ENCODE measurements around the gene ZNF230. TPM values are rescaled to one million over a fixed set of nuclear protein-coding genes. Genes with fewer than 3 reads are reported as not detected.
A peak's percentile ranks its signal among the peaks of the same experiment; 100 is the strongest.

The ZNF230 gene
- total RNA-seq, 4 donors from 2014 or later, result 2.8 to 6.1 (median 3.7) TPM

GRCh38 chr19:43984687-43985000 lies 18.1 kb upstream of the ZNF230 start:
- no peak for TF ChIP-seq EP300 (IDR thresholded peaks at IDR 0.05)
- peak in 1 of 4 experiments; percentile 4 for TF ChIP-seq CTCF (IDR thresholded peaks at IDR 0.05)
- WGBS, 2 donors (ENCODE audit: low coverage in 1 of 2), result 0 to 9% methylated on average over 4 to 14 of the region's 14 CpGs
- ATAC-seq, result peak; percentile 39
- H3K27me3 ChIP-seq, result no peaks in the 10 kb centered on the region
- peak overlapping the region in 3 of 4 donors; percentile 78 to 87 (median 86) for H3K27ac ChIP-seq
- peaks cover 0 to 30% (median 2%) of the 10 kb centered on the region in 3 donors for H3K9me3 ChIP-seq
- H3K36me3 ChIP-seq, result peaks cover 6 to 19% of the 10 kb centered on the region in 2 donors
- peak overlapping the region; percentile 73 to 91 for H3K4me3 ChIP-seq
- peaks cover 0 to 17% (median 0%) of the 10 kb centered on the region in 3 donors for H3K4me1 ChIP-seq

DNA sequence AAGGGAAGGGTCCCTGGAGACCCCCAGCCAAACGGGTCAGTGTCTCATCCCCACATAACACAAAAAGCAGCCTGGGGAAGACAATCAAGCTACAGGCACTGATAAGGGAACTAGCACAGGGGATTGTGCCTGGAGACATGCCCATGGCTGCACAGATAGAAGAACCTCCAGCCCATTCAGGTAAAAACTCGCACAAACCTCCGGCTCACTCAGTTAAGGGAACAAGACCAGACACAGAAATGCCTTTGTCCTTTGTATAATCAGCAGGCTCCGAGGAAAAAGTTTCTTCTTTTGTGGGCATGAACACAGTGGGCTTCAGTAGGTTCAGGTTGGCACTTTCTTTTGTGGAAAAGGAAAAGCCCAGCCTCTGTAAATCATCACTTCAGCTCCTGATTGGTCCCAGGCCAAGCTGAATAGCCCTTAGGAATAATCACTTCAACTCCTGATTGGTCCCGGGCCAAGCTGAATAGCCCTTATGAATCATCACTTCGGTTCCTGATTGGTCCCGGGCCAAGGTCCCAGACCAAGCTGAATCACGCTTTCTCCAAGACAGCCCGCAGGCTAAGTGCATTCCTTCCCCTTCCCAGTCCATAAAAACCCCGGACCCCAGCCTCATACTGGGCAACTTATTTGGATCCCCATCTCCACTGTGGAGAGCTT lies 5.0 kb upstream of the ZNF230 start:
- ATAC-seq, result no peak
- Histone ChIP-seq H3K4me1 (peaks cover 0 to 7% (median 0%) of the 10 kb centered on the region in 3 donors), H3K27me3 (no peaks in the 10 kb centered on the region), H3K9me3 (peaks cover 0 to 36% (median 0%) of the 10 kb centered on the region in 3 donors), H3K27ac (no peak overlapping the region), H3K4me3 (no peak overlapping the region), H3K36me3 (peaks cover 4 to 53% of the 10 kb centered on the region in 2 donors)
- 86 to 96% methylated on average over 4 to 9 of the region's 10 CpGs for WGBS, 2 donors (ENCODE audit: low coverage in 1 of 2)
- TF ChIP-seq EP300 (IDR thresholded peaks at IDR 0.05) (no peak), POLR2A (IDR thresholded peaks at IDR 0.05) (no peak), CTCF (IDR thresholded peaks at IDR 0.05) (no peak), POLR2AphosphoS5 (IDR thresholded peaks at IDR 0.05) (no peak)

DNA sequence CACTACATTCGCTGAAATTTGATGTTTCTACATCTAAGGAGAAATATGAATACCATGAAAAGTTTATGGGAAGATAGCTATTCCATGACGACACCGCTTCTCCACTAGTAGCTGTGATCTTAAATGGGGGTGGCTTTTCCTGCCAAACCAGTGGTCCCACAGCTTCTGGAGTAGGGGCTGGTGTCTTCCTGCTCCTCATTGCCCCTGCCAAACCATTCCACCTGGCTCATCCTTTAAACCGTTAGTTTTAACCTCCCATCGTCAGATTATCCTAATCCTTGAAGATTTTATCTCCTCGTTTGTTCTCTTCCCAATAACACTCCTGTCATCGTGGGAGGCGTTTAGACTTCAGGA lies 568 bp upstream of the ZNF230 start:
- ATAC-seq, result no peak

GRCh38 chr19:44003461-44004009 lies 778 bp downstream of the ZNF230 start:
- H3K27ac ChIP-seq, result peak overlapping the region in 3 of 4 donors; percentile 82 to 84 (median 84)
- peaks cover 0 to 20% (median 0%) of the 10 kb centered on the region in 3 donors for H3K4me1 ChIP-seq
- peak overlapping the region; percentile 67 to 74 for H3K4me3 ChIP-seq
- H3K9me3 ChIP-seq, result peaks cover 0 to 38% (median 0%) of the 10 kb centered on the region in 3 donors
- TF ChIP-seq POLR2A (IDR thresholded peaks at IDR 0.05), result no peak
- no peak for TF ChIP-seq EP300 (IDR thresholded peaks at IDR 0.05)
- TF ChIP-seq POLR2AphosphoS5 (IDR thresholded peaks at IDR 0.05), result no peak
- TF ChIP-seq CTCF (IDR thresholded peaks at IDR 0.05), result no peak
- peak; percentile 19 for ATAC-seq
- peaks cover 0 to 28% of the 10 kb centered on the region in 2 donors for H3K36me3 ChIP-seq
- H3K27me3 ChIP-seq, result no peaks in the 10 kb centered on the region
- WGBS, 2 donors (ENCODE audit: low coverage in 1 of 2), result 2 to 3% methylated on average over 7 to 10 of the region's 15 CpGs

More for the DNA sequence above, 568 bp upstream of the ZNF230 start:
- no peak for TF ChIP-seq CTCF (IDR thresholded peaks at IDR 0.05)
- TF ChIP-seq POLR2A (IDR thresholded peaks at IDR 0.05), result no peak
- TF ChIP-seq EP300 (IDR thresholded peaks at IDR 0.05), result no peak
- no peak for TF ChIP-seq POLR2AphosphoS5 (IDR thresholded peaks at IDR 0.05)
- Histone ChIP-seq H3K9me3 (peaks cover 0 to 38% (median 0%) of the 10 kb centered on the region in 3 donors), H3K4me3 (peak overlapping the region; percentile 67 to 74), H3K4me1 (peaks cover 0 to 20% (median 0%) of the 10 kb centered on the region in 3 donors), H3K36me3 (peaks cover 0 to 23% of the 10 kb centered on the region in 2 donors), H3K27ac (peak overlapping the region; percentile 8 to 84 (median 83)), H3K27me3 (no peaks in the 10 kb centered on the region)
- WGBS, 2 donors (ENCODE audit: low coverage in 1 of 2), result 11 to 18% methylated on average over 5 to 8 of the region's 8 CpGs

- H3K4me3 ChIP-seq, result no peak overlapping the region
- H3K9me3 ChIP-seq, result peaks cover 0 to 55% (median 2%) of the 10 kb centered on the region in 3 donors
- WGBS, 2 donors (ENCODE audit: low coverage in 1 of 2), result 83 to 95% methylated on average over 1 of the region's 1 CpG
- no peaks in the 10 kb centered on the region for H3K27me3 ChIP-seq
- H3K36me3 ChIP-seq, result peaks cover 21 to 52% of the 10 kb centered on the region in 2 donors
- H3K27ac ChIP-seq, result no peak overlapping the region
- no peak for ATAC-seq
- no peak for TF ChIP-seq EP300 (IDR thresholded peaks at IDR 0.05)
- no peak for TF ChIP-seq POLR2A (IDR thresholded peaks at IDR 0.05)
- no peak for TF ChIP-seq CTCF (IDR thresholded peaks at IDR 0.05)
- TF ChIP-seq POLR2AphosphoS5 (IDR thresholded peaks at IDR 0.05), result no peak
- H3K4me1 ChIP-seq, result peaks cover 0 to 20% (median 0%) of the 10 kb centered on the region in 3 donors
Observed at GRCh38 chr19:44005973-44006372, 3.2 kb downstream of the ZNF230 start.

Data from gastroesophageal sphincter (tissue), 4 donors.